Left lung (tissue), 10 donors: ENCODE results near the gene CD109. TPM values are rescaled to one million over a fixed set of nuclear protein-coding genes. Genes with fewer than 3 reads are reported as not detected.

Experiments
- ATAC-seq: fragments of 200-7000 bp; cut with Tn5 transposase; one replicate; pipeline ENCODE4 v1.9.1; 2020; ENCODE audit warnings: moderate library complexity
- DNase-seq, 4 donors: peaks; one replicate each; pipeline ENCODE4 v3.0.0-alpha.2; 2013 to 2020
- H3K27ac ChIP-seq, 2 donors: fragments of 200-600 bp; sonication (generic) in 1 of 2; one replicate each; pipeline versions ENCODE4 v1.5.0 to v1.8.0; 2020 to 2021
- H3K27me3 ChIP-seq, 2 donors: fragments of 200-600 bp; sonication (generic) in 1 of 2; one replicate each; pipeline versions ENCODE4 v1.5.0 to v1.8.0; 2020 to 2021
- H3K36me3 ChIP-seq, 2 donors: fragments of 200-600 bp; sonication (generic) in 1 of 2; one replicate each; pipeline versions ENCODE4 v1.5.0 to v1.8.0; 2020 to 2021
- H3K4me1 ChIP-seq, 2 donors: fragments of 200-600 bp; one replicate each; pipeline ENCODE4 v1.8.0; 2021
- H3K4me3 ChIP-seq, 2 donors: fragments of 200-600 bp; sonication (generic) in 1 of 2; one replicate each; pipeline versions ENCODE4 v1.5.0 to v1.8.0; 2020 to 2021; ENCODE audit warnings: mild to moderate bottlenecking in 1 of 2
- H3K9me3 ChIP-seq, 2 donors: fragments of 200-600 bp; sonication (generic) in 1 of 2; one replicate each; pipeline versions ENCODE4 v1.5.0 to v1.8.0; 2020 to 2021
- intact Hi-C, 2 donors: fragments of 100-400 bp; cut with DNase I; formaldehyde crosslinking; loops; one replicate each; pipeline versions ENCODE4 v1.11.2 to v1.14.2; 2022
- polyA plus RNA-seq, 6 donors: library from polyadenylated mRNA; unstranded; fragments of 120-200 nt; gene quantifications; one replicate each; pipeline ENCODE4 v1.2.1, GENCODE V29; 2013; ENCODE audit not compliant: insufficient read length in 6 of 6
- total RNA-seq, 2 donors: library from RNA; stranded (reverse); fragmentation: NEBNext Ultra II Directional; extraction: Animal tissue kit (Norgen Biotek cat#: 25700); gene quantifications; one replicate each; pipeline ENCODE4 v1.2.1, GENCODE V29; 2021
- TF ChIP-seq, protein P1 (sequence below), 2 donors: fragments of 200-600 bp; sonication (generic) in 1 of 2; IDR thresholded peaks; one replicate each; pipeline versions ENCODE4 v1.5.0 to v1.8.0; 2021; ENCODE audit warnings: antibody characterized with exemption in 2 of 2
- donor health status: DM: no; HTN: yes; CAD: no.
- donor health status: DM: no; HTN: no; CAD: no.

Gene CD109
- total and polyA plus RNA-seq, 8 donors: 13.8 to 27.8 (median 20.6) TPM

DNA sequence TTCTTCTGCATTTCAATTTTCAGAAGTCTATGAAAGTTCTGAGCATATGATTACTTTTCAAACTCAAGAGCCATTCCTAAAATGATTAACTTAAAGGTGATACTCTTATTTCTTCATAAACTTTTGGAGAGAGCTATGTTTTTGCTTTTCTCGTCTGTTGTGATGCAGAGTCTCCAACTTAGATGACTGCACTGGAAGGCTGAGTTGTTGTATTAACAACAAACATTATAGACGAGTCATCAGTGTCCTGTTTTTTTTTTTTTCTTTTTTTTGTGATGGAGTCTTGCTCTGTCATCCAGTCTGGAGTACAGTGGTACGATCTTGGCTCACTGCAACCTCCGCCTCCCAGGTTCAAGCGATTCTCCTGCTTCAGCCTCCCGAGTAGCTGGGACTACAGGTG, 101.9 kb downstream of the CD109 start:
- H3K4me1 ChIP-seq: no peaks in the 10 kb centered on the region
- H3K27ac ChIP-seq: no peak overlapping the region
- no peaks in the 10 kb centered on the region for H3K36me3 ChIP-seq
- intact Hi-C loops: no loop called here
- no peak for ATAC-seq
- TF ChIP-seq, protein P1, sequence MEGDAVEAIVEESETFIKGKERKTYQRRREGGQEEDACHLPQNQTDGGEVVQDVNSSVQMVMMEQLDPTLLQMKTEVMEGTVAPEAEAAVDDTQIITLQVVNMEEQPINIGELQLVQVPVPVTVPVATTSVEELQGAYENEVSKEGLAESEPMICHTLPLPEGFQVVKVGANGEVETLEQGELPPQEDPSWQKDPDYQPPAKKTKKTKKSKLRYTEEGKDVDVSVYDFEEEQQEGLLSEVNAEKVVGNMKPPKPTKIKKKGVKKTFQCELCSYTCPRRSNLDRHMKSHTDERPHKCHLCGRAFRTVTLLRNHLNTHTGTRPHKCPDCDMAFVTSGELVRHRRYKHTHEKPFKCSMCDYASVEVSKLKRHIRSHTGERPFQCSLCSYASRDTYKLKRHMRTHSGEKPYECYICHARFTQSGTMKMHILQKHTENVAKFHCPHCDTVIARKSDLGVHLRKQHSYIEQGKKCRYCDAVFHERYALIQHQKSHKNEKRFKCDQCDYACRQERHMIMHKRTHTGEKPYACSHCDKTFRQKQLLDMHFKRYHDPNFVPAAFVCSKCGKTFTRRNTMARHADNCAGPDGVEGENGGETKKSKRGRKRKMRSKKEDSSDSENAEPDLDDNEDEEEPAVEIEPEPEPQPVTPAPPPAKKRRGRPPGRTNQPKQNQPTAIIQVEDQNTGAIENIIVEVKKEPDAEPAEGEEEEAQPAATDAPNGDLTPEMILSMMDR (IDR thresholded peaks at IDR 0.05): no peak
- no peak overlapping the region for H3K4me3 ChIP-seq
- H3K9me3 ChIP-seq: no peaks in the 10 kb centered on the region
- no peaks in the 10 kb centered on the region for H3K27me3 ChIP-seq
- DNase-seq: no peak

DNA sequence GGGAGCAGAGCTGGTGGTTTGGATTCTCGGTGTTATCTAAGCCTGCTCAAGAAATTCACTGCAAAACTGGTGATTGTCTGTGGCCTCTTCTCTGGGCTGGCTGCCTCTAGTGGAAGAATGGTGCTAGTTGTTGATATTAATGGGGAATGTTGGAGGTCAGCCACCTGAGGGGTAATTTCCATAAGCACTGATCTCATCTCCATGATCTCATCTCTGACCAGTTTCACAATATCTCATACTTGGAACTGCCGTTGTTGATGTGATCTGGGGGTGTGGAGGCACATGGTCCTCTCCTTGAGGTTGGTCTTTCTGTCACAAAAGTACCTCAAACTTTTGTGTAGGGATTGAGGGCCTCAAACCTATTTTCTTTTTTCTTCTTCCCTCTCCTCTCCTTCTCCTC, 102.6 kb downstream of the CD109 start:
- Histone ChIP-seq H3K4me3 (no peak overlapping the region), H3K4me1 (no peaks in the 10 kb centered on the region), H3K27ac (no peak overlapping the region), H3K9me3 (no peaks in the 10 kb centered on the region), H3K36me3 (no peaks in the 10 kb centered on the region), H3K27me3 (no peaks in the 10 kb centered on the region)
- intact Hi-C loops: no loop called here
- TF ChIP-seq, protein P1 (IDR thresholded peaks at IDR 0.05): no peak
- DNase-seq: no peak
- peak; percentile 58 for ATAC-seq

DNA sequence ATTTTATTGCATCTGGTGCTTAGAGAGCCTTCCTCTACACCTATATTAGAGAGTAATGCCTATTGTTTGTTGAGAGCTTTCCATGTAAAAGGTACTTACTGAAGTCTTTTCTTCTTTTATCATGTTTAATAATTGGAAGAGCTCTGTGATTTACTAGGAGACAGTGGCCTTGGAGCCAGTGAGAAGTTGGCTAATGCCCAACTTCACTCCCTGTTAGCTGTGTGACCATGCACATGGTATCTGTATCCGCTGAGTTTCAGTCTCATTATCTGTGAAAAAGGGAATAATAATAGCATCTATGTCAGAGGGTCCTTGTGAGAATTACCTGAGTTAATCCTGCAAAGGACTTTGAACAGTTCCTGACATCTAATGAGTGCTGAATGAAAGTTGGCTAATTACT, 105.0 kb downstream of the CD109 start:
- ATAC-seq: no peak
- Histone ChIP-seq H3K4me1 (no peaks in the 10 kb centered on the region), H3K4me3 (no peak overlapping the region), H3K9me3 (no peaks in the 10 kb centered on the region), H3K27ac (no peak overlapping the region), H3K27me3 (no peaks in the 10 kb centered on the region), H3K36me3 (no peaks in the 10 kb centered on the region)
- DNase-seq: no peak
- TF ChIP-seq, protein P1 (IDR thresholded peaks at IDR 0.05): no peak
- intact Hi-C loops: no loop called here

DNA sequence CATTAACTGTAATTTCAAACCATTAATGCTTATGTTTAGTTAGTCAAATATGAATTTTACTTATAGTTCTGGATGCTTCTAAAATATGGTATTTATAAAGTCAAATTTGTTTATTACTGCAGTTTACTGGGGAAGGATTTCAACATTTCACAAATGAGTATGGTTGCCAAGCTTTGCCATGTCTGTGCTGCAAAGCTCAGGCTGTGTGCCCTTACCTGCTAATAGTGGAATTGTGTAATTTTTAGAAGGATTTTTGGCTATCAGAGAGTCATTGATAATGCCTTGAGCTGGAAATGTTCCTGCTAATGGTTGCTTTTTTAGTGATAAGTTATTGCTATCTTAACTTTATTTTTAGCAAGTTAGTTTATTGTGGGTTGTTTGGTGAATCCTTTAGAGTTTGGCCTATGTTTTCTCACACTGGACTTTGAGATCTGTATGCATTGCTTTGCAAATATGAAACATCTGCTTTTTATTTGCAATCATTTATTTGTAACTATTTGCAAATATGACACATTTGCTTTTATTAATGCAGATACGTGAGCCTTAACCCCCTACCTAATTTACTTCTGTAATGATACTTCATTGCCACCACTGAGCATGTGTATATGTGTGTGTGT, 105.8 kb downstream of the CD109 start:
- DNase-seq: no peak
- Histone ChIP-seq H3K36me3 (no peaks in the 10 kb centered on the region), H3K9me3 (no peaks in the 10 kb centered on the region), H3K27me3 (no peaks in the 10 kb centered on the region), H3K4me1 (no peaks in the 10 kb centered on the region), H3K4me3 (no peak overlapping the region), H3K27ac (no peak overlapping the region)
- TF ChIP-seq, protein P1 (IDR thresholded peaks at IDR 0.05): no peak
- intact Hi-C loops: no loop called here
- ATAC-seq: no peak

DNA sequence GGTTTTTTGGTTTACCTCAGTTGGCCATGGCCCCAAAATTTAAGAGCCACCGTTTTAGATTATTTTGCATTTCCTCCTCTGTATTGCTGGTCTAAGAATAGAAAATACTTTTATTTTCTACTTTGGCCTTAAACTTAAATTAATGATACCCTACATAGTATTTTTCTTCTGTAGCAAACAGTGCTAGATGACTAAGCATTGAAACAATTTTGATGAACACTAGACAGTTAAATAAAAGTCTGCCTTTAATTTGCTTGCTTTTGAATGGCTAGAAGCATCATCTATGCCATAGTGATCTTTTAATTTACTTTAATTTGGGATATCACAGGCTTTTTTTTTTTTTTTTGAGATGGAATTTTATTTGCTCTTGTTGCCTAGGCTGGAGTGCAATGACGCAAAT, 106.4 kb downstream of the CD109 start:
- H3K4me1 ChIP-seq: no peaks in the 10 kb centered on the region
- no peak overlapping the region for H3K4me3 ChIP-seq
- no peaks in the 10 kb centered on the region for H3K36me3 ChIP-seq
- TF ChIP-seq, protein P1 (IDR thresholded peaks at IDR 0.05): no peak
- no peaks in the 10 kb centered on the region for H3K9me3 ChIP-seq
- DNase-seq (no peak), ATAC-seq (no peak)
- intact Hi-C loops: no loop called here
- H3K27ac ChIP-seq: no peak overlapping the region
- no peaks in the 10 kb centered on the region for H3K27me3 ChIP-seq
